ENCODE results near the gene RYR1.

- TF ChIP-seq CTCF (conservative IDR thresholded peaks at IDR 0.05; ENCODE audit: low read length) (no peak), EZH2phosphoT487 (IDR thresholded peaks at IDR 0.05; ENCODE audit: borderline replicate concordance) (no peak)
Observed at GRCh38 chr19:38488096-38488495, 54.6 kb downstream of the RYR1 start.

Measured in Loucy (cell line).